NCI-H2107 (cell line): Measurements from ENCODE around the gene P3H3.
A peak's percentile ranks its signal among the peaks of the same experiment; 100 is the strongest.
"Not testable (repeated sequence)": the region's sequence is repeated elsewhere in the genome, so short reads cannot be mapped to it uniquely, and the experiment has no call there.

Source experiments
- DNase-seq: peaks from one replicate; lab custom pipeline; 2025; lab: John Stamatoyannopoulos, UW

P3H3 gene

DNA sequence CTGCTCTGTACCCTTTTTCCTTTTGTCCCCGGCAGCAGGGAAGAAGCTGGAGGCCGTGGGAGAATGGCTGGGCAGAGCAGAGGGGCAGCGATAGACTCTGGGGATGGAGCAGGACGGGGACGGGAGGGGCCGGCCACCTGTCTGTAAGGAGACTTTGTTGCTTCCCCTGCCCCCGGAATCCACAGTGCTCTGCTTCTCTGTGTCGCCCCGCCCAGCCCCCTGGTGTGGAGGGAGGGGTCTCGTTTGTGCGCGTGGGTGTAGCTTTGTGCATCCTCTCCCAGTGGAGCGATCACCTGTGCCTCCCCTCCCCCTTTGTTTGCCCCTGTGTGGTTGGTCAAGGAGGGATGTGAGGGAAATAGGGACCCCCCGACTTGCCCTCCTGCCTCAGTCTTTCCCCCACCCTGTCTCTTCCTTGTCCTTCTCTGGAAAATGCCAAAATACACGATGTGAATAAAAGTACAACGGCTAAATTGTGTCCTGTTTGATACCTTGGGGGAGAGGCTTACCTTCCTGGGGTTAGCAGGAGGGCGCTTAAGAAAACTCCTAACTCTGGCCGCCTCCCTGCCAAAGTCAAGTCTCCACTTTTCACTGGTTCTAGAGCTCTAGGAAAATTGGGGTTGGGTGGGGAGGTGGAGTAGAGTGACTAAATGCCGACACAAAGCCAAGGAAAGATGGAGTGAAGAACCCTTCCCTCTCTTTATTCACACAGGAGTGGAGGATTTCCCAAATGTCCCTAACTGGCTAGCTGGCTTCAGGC lies 38.1 kb downstream of the P3H3 start:
- no peak for DNase-seq

DNA sequence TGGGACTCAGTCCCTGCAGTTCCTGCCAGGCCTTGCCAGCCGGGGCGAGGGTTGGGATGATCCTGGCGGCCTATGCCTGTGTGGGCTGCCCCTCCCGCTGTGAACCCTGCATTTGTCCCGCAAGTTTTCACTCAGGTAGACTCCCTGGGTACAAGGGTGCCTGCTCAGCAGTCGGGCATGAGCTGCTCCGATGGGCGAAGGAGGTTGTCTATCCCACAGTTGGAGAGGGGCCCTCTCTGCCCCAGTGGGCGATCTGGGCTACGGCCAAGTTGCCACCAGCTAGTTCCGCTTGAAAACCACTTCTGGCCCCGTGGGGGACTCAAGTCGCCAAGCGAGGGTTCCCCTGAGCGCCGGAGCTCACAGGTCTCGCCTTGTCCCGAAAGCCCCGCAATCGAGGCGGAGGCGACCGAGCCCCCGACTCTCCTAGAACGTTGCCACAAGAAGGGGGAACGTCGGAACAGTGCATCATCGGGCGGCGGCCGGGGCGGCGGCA lies 38.8 kb downstream of the P3H3 start:
- no peak for DNase-seq

DNA sequence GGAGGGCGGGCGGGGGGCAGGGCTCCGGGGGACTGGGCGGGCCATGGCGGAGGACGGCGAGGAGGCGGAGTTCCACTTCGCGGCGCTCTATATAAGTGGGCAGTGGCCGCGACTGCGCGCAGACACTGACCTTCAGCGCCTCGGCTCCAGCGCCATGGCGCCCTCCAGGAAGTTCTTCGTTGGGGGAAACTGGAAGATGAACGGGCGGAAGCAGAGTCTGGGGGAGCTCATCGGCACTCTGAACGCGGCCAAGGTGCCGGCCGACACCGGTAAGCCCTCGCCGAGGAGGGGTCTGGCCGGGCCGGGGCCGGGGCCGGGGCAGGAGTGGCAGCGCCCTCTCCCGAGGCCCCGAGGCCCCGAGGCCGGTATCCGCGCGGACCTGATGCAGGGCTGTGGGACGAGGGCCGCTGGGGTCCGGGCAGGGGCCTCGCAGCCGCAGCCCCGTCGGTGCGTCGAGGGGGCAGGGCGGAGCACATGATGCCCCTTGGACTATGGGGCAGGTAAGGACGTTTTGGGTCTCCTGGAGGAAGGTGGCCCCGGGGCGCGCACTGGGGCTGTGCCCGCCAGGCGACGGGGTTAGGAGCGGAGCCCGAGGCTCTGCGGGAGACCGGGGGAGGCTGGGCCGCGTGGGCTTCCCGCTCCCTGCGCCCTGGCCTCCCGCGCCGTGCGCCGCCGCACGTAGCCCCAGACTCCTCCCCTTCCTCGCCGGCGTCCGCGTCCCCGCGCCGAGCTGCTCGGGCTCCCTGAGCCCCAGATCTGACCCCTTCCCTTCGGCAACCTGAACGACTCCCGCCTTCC lies 39.4 kb downstream of the P3H3 start, which contains the start of gene TPI1:
Gene TPI1 (plus strand): TSS at position 119 of the 798 bp plus-strand sequence. CDS start 36 bp downstream, at position 155.
- DNase-seq: peak; percentile 76

DNA sequence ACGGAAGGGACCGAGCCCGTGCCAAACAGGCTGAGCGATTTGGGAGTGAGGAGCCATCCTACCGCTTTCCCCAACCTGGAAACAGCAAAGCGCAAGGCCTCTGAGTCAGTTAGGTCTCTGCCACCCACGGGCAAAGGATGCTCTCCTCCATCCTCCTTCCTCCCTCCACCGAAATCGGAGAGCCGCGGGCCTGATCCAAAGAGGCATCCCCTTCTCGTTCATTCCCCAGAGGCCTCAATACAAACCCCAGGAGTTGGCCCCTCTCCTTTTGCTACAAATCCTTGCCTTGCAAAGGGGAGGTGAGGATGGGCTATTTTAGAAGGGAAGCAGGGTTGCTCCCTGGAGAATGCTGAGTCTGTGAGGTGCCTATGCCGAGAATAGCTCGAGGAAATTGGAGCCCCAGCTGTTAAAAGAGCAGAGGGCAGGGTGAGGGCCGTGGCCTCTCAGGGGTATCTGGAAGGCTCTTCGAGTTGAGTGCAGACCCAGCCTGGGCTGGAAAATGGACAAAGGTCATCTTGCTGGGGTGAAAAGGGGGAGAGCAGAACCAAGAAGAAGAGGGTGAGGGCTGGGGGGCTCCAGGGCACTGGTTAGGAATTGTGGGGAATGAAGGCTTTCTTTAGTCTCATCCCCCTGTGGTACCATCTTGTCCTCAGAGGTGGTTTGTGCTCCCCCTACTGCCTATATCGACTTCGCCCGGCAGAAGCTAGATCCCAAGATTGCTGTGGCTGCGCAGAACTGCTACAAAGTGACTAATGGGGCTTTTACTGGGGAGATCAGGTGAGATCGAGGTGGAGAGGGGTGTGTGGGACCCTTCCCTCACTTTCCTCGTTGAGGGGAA lies 40.2 kb downstream of the P3H3 start:
- DNase-seq: no peak

DNA sequence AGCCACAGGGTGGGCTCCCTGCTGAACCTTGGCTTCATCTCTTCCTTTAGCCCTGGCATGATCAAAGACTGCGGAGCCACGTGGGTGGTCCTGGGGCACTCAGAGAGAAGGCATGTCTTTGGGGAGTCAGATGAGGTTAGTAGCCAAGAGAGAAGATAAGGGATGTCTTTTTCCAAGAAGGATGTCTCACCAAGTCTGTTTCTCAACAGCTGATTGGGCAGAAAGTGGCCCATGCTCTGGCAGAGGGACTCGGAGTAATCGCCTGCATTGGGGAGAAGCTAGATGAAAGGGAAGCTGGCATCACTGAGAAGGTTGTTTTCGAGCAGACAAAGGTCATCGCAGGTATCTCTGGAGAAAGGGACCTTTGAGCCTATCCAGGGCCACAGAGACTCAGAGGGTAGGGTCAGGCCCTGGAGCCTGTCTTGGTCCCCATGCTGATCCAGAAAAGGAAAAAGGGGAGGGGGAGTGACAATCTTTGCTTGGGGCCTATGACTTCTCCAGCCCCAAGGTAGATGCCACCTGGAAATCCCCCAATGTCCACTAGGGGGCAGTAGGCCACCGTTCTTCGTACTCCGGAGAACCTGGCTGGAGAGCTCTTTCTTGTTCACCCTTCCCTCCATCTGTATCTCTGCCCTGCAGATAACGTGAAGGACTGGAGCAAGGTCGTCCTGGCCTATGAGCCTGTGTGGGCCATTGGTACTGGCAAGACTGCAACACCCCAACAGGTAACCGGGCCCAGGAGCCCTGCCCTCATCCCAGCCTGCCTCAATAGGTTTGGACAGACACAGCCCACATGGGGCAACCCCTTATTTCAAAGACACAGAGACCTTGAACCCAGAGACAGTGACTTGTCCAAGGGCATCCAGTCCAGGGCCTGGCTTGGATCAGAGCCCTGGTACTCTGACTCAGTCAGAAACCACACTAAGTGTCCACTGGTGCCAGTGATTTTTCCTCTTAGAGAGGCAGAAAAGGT lies 41.1 kb downstream of the P3H3 start:
- peak; percentile 67 for DNase-seq

DNA sequence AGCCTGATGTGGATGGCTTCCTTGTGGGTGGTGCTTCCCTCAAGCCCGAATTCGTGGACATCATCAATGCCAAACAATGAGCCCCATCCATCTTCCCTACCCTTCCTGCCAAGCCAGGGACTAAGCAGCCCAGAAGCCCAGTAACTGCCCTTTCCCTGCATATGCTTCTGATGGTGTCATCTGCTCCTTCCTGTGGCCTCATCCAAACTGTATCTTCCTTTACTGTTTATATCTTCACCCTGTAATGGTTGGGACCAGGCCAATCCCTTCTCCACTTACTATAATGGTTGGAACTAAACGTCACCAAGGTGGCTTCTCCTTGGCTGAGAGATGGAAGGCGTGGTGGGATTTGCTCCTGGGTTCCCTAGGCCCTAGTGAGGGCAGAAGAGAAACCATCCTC lies 42.1 kb downstream of the P3H3 start:
- not testable (repeated sequence) for DNase-seq

DNA sequence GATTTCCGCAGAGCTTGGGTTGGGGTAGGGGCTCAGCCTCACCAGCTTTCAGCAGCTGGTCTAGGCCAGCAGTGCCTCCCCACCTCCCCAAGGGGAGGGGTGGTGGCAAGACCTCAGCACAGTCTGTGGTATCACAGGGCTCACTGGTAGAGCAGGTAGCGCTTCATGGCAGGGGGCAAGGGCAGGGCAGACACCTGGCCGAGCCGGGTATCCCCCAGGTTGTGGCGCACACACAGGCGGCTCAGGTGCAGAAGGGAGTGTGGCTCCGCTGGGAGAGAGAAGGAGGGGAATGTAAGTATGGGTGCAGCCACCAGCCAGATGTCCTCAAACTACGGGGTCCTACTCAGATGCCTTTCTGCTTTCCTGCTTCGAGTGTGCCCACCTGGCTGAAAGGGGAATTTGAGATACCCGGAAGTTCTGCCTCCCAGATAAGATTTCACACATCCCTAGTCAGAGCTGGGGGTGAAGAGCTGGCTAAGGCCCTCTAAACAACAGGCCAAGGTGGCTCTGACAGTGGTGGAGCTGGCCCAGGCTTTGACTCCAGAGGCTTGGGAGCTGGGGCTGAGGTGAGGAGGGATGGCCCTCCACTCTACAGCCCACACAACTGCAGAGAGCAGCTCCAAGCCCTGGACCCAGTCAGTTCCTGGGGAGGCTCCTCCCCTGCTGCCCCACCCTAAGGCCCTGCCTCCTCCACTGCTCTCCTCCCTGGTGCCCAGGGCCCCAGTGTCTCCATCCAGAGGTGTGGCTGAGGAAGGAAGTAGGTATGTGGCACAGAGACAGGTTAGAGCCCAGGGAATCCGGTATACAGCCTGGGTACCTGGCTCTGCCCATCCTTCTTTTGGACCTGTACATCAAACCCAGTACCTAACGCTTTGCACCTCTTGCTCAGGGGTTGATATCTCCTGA lies 43.1 kb downstream of the P3H3 start:
- DNase-seq: no peak

DNA sequence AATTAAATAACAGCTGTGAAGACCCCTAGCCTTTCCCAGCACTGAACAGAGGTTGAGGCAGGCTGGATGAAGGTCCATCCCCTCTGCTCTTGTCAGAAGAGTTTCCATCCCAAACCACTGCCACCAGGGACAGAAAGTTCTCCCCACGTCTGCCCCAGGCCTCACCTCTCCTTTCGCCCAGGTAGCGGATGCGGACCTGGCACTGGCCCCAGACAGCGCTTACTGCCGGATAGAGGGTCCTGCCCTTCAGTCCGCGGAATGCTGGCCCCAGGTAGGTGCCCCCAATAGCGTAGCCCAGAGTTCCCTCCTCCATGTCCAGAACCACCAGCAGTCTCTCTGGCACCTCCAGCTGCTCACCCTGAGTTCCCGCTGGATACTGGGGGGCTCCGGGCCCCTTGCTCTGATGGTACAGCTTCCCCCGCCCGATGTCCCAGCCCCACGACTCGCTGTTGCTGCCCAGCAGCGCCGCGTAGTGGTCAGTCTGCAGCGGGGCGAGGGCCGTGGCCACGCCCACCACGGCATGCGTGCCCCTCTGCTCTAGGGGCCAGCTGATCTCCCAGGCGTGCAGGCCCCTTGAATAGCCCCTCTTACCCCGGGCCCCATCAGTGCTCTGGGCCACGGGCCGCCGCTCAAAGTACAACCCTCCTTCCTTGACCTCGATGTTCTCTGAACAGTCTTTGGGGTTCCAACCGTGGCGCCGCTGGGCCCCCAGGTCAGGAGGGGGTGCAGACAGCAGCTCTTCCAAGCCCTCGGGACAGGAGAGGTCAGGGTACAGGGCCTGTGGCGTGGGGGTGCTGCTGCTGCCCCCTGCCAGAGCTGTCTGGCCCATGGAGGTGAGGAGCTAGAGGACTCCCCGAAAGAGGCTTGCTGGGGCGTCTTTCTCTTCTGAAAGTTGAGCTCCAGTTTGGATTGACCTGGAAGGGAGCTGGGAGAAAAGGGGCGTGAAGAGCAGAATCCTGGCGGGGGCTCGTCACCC lies 44.2 kb downstream of the P3H3 start:
- peak; percentile 56 for DNase-seq

DNA sequence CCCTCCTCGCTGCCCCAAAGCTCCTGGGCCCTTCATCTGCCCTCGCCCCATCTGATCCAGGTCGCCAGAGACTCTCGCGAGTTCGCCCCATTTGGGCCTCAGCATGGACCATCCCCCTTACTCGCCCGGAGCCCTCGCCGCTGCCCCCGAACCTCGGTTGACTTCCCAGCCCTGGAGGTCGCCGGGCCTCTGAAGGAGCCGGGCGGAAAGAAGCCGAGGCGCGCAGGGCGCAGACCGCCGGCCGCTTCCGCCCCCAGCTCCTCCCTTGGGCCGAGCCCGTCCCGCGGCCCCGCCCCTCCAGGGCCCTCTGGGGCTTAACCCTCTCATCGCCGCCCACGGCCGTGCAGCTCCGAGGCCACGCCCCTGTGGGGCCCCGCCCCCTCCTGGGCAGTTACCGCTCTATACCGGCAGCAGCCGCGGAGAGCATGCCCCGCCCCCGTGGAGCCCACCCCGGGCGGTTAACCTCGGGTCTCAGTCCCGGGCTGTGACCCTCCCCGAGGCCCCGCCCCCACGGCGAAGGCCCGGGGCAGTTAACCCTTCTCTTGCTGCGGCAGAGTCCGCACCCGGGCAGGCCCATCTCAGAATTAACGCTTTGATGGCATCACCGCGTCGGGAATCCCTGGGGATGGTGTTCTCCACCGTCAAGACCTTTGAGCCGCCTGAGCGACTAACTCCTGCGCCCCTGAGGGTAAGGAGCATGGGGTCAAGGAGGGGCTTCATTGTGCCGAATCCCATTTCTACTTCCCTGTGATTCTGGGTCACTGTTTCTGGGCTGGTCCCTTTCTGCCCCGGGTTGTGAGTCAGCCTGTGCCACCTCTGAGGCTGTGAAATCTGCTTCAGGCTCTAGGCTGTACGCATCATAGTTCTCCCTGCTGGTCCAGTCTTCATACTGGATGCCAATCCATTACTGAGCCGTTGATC lies 45.1 kb downstream of the P3H3 start, which contains the start of gene SPSB2:
Gene SPSB2 (minus strand): TSS at position 210 of the 921 bp plus-strand sequence. CDS start 402 bp downstream, outside the sequence.
- peak; percentile 93 for DNase-seq

DNA sequence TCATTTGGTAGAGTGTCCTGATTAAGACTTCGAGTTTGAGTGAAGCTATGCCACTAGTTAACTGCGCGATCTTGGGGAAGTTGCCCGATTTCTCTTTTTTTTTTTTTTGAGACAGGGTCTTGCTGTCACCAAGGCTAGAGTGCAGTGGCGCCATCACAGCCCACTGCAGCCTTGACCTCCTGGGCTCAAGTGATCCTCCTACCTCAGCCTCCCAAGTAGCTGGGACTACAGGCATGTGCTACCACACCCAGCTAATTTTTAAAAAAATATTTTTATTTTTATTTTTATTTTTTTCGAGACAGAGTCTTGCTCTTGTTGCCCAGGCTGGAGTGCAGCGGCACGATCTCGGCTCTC lies 45.8 kb downstream of the P3H3 start:
- DNase-seq: not testable (repeated sequence)

DNA sequence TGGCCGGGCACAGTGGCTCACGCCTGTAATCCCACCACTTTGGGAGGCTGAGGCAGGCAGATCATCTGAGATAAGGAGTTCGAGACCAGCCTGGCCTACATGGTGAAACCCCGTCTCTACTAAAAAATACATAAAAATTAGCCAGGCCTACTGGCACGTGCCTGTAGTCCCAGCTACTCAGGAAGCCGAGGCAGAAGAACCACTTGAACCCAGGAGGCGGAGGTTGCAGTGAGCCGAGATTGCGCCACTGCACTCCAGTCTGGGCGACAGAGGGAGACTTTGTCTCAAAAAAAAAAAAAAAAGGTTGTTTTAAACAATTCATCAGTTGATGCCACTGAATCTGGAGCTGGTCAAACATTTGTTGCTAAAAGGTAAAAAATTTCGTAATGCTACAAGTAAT lies 51.6 kb downstream of the P3H3 start:
- not testable (repeated sequence) for DNase-seq

DNA sequence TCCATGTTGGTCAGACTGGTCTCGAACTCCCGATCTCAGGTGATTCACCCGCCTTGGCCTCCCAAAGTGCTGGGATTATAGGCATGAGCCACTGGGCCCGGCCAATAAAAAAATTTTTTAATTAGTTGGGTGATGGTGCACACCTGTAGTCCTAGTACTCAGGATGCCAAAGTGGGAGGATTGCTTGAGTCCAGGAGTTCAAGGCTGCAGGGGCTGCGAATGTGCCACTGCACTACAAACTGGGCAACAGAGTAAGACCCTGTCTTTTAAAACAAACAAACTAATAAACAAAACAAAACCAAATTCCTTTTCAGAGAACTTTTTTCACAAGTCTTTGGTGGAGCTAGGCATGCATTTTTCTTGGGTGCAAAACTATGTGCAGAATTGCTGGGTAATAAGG lies 55.0 kb downstream of the P3H3 start:
- DNase-seq: no peak

DNA sequence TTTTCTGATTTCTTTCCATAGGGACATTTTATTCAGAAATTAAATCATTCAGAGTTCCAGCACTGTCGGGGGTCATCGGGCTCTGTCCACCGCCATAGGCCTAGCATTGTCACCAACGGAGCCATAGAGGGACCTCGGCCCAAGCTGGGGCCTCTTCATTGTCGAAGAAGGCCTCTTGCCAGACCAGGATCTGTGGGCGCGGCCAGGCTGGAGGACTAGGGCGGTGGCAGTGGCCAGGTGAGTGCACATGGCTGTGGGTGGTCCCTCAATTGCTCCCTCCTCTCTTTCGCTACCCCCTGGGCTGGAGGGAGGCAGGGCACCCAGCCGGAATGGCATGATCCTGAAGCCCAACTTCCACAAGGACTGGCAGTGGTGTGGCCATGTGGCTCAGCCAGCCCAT lies 55.5 kb downstream of the P3H3 start:
- DNase-seq: no peak

DNA sequence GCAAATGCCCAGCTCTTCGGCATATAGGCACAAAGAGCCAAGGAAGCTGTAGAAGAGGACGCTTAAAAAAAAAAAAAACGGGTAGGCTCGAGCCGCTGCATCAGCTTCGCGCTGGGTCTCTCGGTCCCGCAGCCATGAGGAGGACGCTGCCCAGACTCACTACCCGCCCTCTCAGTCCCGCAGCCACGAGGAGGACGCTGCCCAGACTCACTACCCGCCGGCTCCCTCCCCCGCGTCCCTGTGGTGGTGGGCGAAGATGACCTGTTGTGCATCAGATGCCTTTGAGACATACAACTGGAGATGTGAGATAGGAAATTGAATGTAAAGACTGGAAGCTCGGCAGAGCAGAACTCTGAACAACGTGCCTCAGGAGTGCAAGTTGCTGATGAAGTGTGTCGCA lies 56.3 kb downstream of the P3H3 start:
- no peak for DNase-seq

DNA sequence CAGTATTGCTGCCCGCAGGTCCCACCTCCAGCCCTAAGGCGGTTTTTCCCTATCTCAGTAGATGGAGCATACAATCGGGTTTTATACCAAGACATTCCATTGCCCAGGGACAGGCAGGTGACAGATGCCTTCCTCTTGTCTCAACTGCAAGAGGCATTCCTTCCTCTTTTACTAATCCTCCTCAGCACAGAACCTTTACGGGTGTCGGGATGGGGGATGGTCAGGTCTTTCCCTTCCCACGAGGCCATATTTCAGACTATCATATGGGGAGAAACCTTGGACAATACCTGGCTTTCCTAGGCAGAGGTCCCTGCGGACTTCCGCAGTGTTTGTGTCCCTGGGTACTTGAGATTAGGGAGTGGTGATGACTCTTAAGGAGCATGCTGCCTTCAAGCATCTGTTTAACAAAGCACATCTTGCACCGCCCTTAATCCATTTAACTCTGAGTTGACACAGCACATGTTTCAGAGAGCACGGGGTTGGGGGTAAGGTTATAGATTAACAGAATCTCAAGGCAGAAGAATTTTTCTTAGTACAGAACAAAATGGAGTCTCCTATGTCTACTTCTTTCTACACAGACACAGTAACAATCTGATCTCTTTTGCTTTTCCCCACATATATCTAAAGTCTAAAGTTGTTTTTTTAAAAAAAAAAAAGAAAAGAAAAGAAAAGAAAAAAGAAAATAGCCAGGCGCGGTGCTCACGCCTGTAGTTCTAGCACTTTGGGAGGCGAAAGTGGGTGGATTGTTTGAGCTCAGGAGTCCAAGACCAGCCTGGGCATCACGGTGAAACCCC lies 58.2 kb downstream of the P3H3 start:
- DNase-seq: not testable (repeated sequence)

DNA sequence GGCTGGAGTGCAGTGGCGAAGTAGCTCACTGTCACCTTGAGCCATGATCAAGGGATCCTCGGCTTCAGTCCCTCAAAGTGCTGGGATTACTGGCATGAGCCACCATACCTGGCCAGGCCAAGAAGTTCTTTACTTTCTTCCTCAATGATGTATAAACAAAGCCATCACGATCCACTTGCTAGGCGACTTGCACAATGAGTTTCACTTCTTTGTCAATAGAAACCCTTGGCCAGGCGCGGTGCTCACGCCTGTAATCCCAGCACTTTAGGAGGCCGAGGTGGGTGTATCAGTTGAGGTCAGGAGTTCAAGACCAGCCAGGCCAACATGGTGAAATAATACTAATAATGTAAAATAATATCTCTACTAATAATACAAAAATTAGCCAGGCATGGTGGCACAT lies 59.3 kb downstream of the P3H3 start:
- no peak for DNase-seq

DNA sequence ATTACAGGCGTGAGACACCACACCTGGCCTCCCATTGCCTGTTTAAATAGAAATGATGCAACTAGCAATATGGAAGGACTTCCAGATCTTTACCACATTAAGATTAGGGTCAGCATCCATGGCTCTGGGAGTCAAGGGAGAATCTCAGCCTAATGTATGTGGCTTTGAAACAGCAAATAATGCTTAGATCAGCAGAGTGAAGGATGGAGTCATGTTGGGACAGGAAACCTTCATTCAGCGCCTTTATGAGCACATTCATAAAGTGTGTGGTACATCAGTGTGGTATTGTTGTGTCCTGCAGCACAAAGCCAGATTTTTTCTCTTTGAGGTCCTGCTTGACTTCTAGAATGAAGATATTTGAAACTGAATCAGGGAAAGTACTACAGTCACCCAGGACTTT lies 60.2 kb downstream of the P3H3 start:
- DNase-seq: no peak
